Activated naive CD4-positive, alpha-beta T cell treated with anti-CD3 and anti-CD28 coated beads, Interleukin-2, amount 10 ng/mL, durations not matched to agents 7 days and 5 days (primary cell): ENCODE data around the gene SCLY.
A peak's percentile ranks its signal among the peaks of the same experiment; 100 is the strongest.
"Not testable (repeated sequence)": the region's sequence is repeated elsewhere in the genome, so short reads cannot be mapped to it uniquely, and the experiment has no call there.

Experiments
- CTCF ChIA-PET: fragments of 350-600 bp; sonication (Branson Sonifier 250); formaldehyde crosslinking; loops from one replicate; lab custom pipeline; 2021; ENCODE audit warnings: antibody characterized with exemption; lab: Charles Lee
- DNase-seq: peaks from one replicate; pipeline ENCODE4 v3.0.0-alpha.2; 2020
- H3K27ac Mint-ChIP-seq: one replicate; pipeline ENCODE4 v1.8.0; 2021; ENCODE audit warnings: mild to moderate bottlenecking, moderate library complexity, mixed read lengths
- H3K27me3 Mint-ChIP-seq: one replicate; pipeline ENCODE4 v1.8.0; 2021; ENCODE audit warnings: mild to moderate bottlenecking, mixed read lengths
- H3K36me3 Mint-ChIP-seq: one replicate; pipeline ENCODE4 v1.8.0; 2021; ENCODE audit warnings: mixed read lengths
- H3K4me1 Mint-ChIP-seq: one replicate; pipeline ENCODE4 v1.8.0; 2021; ENCODE audit warnings: mixed read lengths
- H3K4me3 Mint-ChIP-seq: one replicate; pipeline ENCODE4 v1.8.0; 2021; ENCODE audit warnings: mild to moderate bottlenecking, moderate library complexity, mixed read lengths
- H3K9me3 Mint-ChIP-seq: one replicate; pipeline ENCODE4 v1.8.0; 2021; ENCODE audit warnings: mixed read lengths

Gene SCLY

GRCh38 chr2:238029853-238030252 is 30.9 kb upstream of the SCLY start:
- CTCF ChIA-PET: no interaction called here
- Mint-ChIP-seq H3K36me3 (peaks cover 63% of the 10 kb centered on the region), H3K4me1 (peaks cover 6% of the 10 kb centered on the region), H3K4me3 (no peak overlapping the region), H3K9me3 (no peaks in the 10 kb centered on the region), H3K27me3 (no peaks in the 10 kb centered on the region), H3K27ac (no peak overlapping the region)
- DNase-seq: no peak

DNA sequence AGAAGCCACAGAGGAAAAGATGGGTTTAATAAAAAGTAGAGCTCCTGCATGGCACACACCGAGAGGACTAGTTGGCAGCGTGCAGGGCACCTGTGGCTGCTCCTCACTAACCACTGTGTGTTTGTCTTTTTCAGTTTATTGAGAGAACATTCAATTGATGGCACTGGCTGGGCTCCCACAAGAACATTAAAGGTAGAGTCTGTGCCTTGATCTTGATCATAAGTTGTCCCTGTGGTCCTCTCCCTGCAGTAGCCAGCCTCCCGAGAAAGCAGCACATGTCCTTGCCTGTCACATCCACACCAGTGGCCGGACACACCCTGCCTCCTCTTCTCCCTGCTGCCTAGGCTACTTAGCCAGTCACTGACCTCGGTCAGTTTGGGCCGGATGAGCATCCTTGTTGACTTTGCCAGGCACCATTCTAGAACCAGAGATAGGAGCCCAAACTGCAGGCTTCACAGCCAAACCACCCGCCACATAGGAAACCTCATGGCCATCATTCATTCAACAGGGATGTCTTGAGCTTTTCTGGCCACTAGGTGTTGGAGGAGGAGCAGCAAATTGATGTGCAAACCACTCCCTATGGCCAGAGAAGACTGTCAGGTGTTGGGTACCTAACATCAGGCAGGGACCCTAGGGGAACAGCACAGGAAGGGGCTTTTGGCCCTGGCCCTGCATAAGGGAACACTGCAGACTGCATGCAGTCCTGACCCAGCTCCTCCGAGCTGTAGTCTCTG is 30.2 kb upstream of the SCLY start:
- Mint-ChIP-seq H3K36me3 (peaks cover 64% of the 10 kb centered on the region), H3K27me3 (no peaks in the 10 kb centered on the region), H3K4me3 (no peak overlapping the region), H3K27ac (no peak overlapping the region), H3K4me1 (no peaks in the 10 kb centered on the region), H3K9me3 (no peaks in the 10 kb centered on the region)
- no peak for DNase-seq
- CTCF ChIA-PET: no interaction called here

- Mint-ChIP-seq H3K4me3 (no peak overlapping the region), H3K27ac (no peak overlapping the region), H3K4me1 (no peaks in the 10 kb centered on the region), H3K27me3 (no peaks in the 10 kb centered on the region), H3K36me3 (peaks cover 61% of the 10 kb centered on the region), H3K9me3 (no peaks in the 10 kb centered on the region)
- DNase-seq: no peak
- CTCF ChIA-PET: no interaction called here
Measured at GRCh38 chr2:238031751-238032150, 29.1 kb upstream of the SCLY start.

DNA sequence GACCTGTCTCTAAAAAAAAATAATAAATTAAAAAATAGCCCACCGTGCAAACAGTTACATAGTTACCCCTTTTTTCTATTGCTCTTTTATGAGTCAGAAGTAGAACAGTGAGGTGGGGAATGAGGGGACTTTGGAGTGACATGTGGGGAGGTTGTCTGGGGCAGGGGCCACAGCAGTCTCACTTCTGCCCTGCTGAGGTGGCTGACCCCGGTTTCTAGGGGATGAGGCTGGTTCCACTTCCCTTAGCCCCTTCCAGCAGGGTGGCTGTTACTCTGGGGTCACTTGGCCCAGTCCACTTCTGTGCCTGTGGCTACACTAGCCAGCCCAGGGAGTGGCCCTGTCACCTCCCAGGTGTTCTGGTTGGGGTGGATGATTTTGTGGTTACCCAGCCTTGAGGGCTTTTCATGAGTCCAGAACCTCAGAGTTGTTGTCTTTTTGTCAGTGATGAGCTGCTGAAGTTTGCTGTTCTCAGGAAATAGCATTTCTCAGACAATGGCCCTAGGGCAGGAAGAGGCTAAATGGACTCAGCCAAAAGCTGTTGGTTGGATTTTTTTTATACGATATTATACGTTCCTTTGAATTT is 28.0 kb upstream of the SCLY start:
- DNase-seq: no peak
- no peaks in the 10 kb centered on the region for H3K9me3 Mint-ChIP-seq
- H3K27me3 Mint-ChIP-seq: no peaks in the 10 kb centered on the region
- H3K27ac Mint-ChIP-seq: no peak overlapping the region
- no peaks in the 10 kb centered on the region for H3K4me1 Mint-ChIP-seq
- CTCF ChIA-PET: no interaction called here
- H3K4me3 Mint-ChIP-seq: no peak overlapping the region
- peaks cover 63% of the 10 kb centered on the region for H3K36me3 Mint-ChIP-seq

DNA sequence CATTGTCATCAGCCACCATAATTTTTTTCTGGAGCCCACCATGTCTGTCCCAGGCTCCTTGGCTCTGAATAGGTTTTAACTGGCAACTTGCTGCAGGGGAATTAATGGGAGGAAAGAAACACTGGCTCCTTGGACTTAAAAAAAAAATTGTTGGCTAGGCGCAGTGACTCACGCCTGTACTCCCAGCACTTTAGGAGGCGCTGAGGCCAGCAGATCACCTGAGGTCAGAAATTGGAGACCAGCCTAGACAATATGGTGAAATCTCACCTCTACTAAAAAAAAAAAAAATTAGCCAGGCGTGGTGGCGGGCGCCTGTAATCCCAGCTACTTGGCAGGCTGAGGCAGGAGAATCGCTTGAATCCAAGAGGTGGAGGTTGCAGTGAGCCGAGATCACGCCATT is 26.8 kb upstream of the SCLY start:
- H3K4me3 Mint-ChIP-seq, CTCF ChIA-PET, DNase-seq, H3K27me3 Mint-ChIP-seq, H3K4me1 Mint-ChIP-seq, H3K9me3 Mint-ChIP-seq, H3K27ac Mint-ChIP-seq: not testable (repeated sequence)
- H3K36me3 Mint-ChIP-seq: peaks cover 64% of the 10 kb centered on the region

GRCh38 chr2:238038203-238038602 is 22.6 kb upstream of the SCLY start:
- CTCF ChIA-PET: interaction anchor here (1.1 to 1.4 kb wide), 2 partner anchors 10 to 180 kb away, joined by 3 to 4 read pairs; no protein-coding TSS in a partner anchor
- H3K27me3 Mint-ChIP-seq: no peaks in the 10 kb centered on the region
- H3K36me3 Mint-ChIP-seq: peaks cover 59% of the 10 kb centered on the region
- no peak overlapping the region for H3K27ac Mint-ChIP-seq
- H3K4me1 Mint-ChIP-seq: no peaks in the 10 kb centered on the region
- H3K4me3 Mint-ChIP-seq: no peak overlapping the region
- no peaks in the 10 kb centered on the region for H3K9me3 Mint-ChIP-seq
- no peak for DNase-seq

DNA sequence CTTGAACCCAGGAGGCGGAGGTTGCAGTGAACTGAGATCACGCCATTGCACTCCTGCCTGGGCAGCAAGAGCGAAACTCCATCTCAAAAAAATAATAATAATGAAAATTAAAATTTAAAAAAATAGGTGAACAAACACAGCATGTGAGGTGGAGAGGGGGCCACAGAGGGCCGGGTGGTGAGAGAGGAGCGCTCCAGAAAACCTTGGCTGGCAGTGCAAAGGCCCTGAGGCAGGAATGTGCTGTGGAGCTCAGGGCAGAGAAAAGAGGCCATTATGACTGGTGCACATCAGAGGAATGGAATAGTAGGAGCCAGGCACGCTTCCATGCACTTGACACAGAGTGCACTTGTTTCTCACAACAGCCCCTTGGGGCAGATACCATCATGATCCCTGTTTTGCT is 21.6 kb upstream of the SCLY start:
- no peak overlapping the region for H3K4me3 Mint-ChIP-seq
- H3K4me1 Mint-ChIP-seq: no peaks in the 10 kb centered on the region
- CTCF ChIA-PET: no interaction called here
- H3K9me3 Mint-ChIP-seq: no peaks in the 10 kb centered on the region
- H3K27ac Mint-ChIP-seq: no peak overlapping the region
- DNase-seq: no peak
- H3K36me3 Mint-ChIP-seq: peaks cover 55% of the 10 kb centered on the region
- H3K27me3 Mint-ChIP-seq: no peaks in the 10 kb centered on the region

- H3K4me3 Mint-ChIP-seq: no peak overlapping the region
- no peaks in the 10 kb centered on the region for H3K4me1 Mint-ChIP-seq
- CTCF ChIA-PET: no interaction called here
- H3K9me3 Mint-ChIP-seq: no peaks in the 10 kb centered on the region
- H3K27ac Mint-ChIP-seq: no peak overlapping the region
- no peaks in the 10 kb centered on the region for H3K27me3 Mint-ChIP-seq
- H3K36me3 Mint-ChIP-seq: peaks cover 53% of the 10 kb centered on the region
- no peak for DNase-seq
Measured at GRCh38 chr2:238039985-238040384, 20.8 kb upstream of the SCLY start.

GRCh38 chr2:238040918-238041317 is 19.9 kb upstream of the SCLY start:
- Mint-ChIP-seq H3K36me3 (peaks cover 52% of the 10 kb centered on the region), H3K4me1 (no peaks in the 10 kb centered on the region), H3K27me3 (no peaks in the 10 kb centered on the region), H3K9me3 (no peaks in the 10 kb centered on the region), H3K27ac (no peak overlapping the region), H3K4me3 (no peak overlapping the region)
- CTCF ChIA-PET: no interaction called here
- DNase-seq: no peak

- DNase-seq: no peak
- no peak overlapping the region for H3K4me3 Mint-ChIP-seq
- H3K4me1 Mint-ChIP-seq: no peaks in the 10 kb centered on the region
- peak overlapping the region; percentile 14 for H3K27ac Mint-ChIP-seq
- peaks cover 60% of the 10 kb centered on the region for H3K36me3 Mint-ChIP-seq
- H3K27me3 Mint-ChIP-seq: peaks cover 3% of the 10 kb centered on the region
- H3K9me3 Mint-ChIP-seq: no peaks in the 10 kb centered on the region
- CTCF ChIA-PET: interaction anchor here (1.9 kb wide), 1 partner anchor 14 kb away, joined by 7 read pairs; no protein-coding TSS in a partner anchor
Measured at GRCh38 chr2:238042090-238042489, 18.7 kb upstream of the SCLY start.

- Mint-ChIP-seq H3K4me3 (no peak overlapping the region), H3K27ac (no peak overlapping the region), H3K27me3 (peaks cover 3% of the 10 kb centered on the region), H3K36me3 (peaks cover 60% of the 10 kb centered on the region), H3K4me1 (no peaks in the 10 kb centered on the region), H3K9me3 (peaks cover 3% of the 10 kb centered on the region)
- no peak for DNase-seq
- CTCF ChIA-PET: interaction anchor here (1.9 kb wide), 1 partner anchor 15 kb away, joined by 7 read pairs; no protein-coding TSS in a partner anchor
Measured at GRCh38 chr2:238042849-238043584, 17.8 kb upstream of the SCLY start.

DNA sequence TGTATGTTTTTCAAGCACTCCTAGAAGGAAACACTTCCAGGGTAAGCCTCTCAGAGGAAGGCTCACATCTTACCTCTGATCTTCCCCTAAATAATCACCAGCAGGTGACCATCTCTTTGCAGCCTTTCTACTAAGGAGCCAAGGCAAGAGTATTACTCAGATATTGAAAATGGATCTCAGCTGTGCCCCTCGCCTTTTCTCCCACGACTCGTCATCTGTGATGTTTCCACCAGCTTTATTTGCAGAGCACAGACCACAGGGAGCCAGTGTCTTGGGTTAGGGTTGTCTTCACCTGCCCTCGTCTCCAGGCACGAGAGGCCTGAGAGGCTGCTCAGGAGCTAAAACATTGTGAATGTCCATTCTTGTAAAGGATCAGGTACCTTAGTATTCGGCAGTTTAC is 16.9 kb upstream of the SCLY start:
- no peak overlapping the region for H3K27ac Mint-ChIP-seq
- H3K27me3 Mint-ChIP-seq: peaks cover 3% of the 10 kb centered on the region
- H3K4me3 Mint-ChIP-seq: no peak overlapping the region
- H3K9me3 Mint-ChIP-seq: peaks cover 8% of the 10 kb centered on the region
- H3K4me1 Mint-ChIP-seq: no peaks in the 10 kb centered on the region
- no peak for DNase-seq
- H3K36me3 Mint-ChIP-seq: peaks cover 58% of the 10 kb centered on the region
- CTCF ChIA-PET: no interaction called here

GRCh38 chr2:238045575-238045974 is 15.2 kb upstream of the SCLY start:
- CTCF ChIA-PET: no interaction called here
- no peak for DNase-seq
- Mint-ChIP-seq H3K4me3 (no peak overlapping the region), H3K36me3 (peaks cover 51% of the 10 kb centered on the region), H3K9me3 (peaks cover 8% of the 10 kb centered on the region), H3K27me3 (peaks cover 3% of the 10 kb centered on the region), H3K27ac (peak overlapping the region; percentile 62), H3K4me1 (no peaks in the 10 kb centered on the region)

GRCh38 chr2:238046725-238047270 is 14.0 kb upstream of the SCLY start:
- DNase-seq: no peak
- H3K27ac Mint-ChIP-seq: no peak overlapping the region
- CTCF ChIA-PET: no interaction called here
- peaks cover 3% of the 10 kb centered on the region for H3K27me3 Mint-ChIP-seq
- peaks cover 8% of the 10 kb centered on the region for H3K9me3 Mint-ChIP-seq
- peaks cover 41% of the 10 kb centered on the region for H3K36me3 Mint-ChIP-seq
- H3K4me1 Mint-ChIP-seq: no peaks in the 10 kb centered on the region
- H3K4me3 Mint-ChIP-seq: no peak overlapping the region
